ENCODE data around the gene ERFL. TPM values are rescaled to one million over a fixed set of nuclear protein-coding genes. Genes with fewer than 3 reads are reported as not detected.

ERFL gene
- total RNA-seq, 1 donor from 2014 or later: 0.49 TPM

- DNase-seq (ENCODE audit: extremely low spot score in 2 of 2): no peak
- intact Hi-C loops (cut with DNase I): no loop called here
Measured at GRCh38 chr19:41911889-41912731, 16.1 kb downstream of the ERFL start.

DNA sequence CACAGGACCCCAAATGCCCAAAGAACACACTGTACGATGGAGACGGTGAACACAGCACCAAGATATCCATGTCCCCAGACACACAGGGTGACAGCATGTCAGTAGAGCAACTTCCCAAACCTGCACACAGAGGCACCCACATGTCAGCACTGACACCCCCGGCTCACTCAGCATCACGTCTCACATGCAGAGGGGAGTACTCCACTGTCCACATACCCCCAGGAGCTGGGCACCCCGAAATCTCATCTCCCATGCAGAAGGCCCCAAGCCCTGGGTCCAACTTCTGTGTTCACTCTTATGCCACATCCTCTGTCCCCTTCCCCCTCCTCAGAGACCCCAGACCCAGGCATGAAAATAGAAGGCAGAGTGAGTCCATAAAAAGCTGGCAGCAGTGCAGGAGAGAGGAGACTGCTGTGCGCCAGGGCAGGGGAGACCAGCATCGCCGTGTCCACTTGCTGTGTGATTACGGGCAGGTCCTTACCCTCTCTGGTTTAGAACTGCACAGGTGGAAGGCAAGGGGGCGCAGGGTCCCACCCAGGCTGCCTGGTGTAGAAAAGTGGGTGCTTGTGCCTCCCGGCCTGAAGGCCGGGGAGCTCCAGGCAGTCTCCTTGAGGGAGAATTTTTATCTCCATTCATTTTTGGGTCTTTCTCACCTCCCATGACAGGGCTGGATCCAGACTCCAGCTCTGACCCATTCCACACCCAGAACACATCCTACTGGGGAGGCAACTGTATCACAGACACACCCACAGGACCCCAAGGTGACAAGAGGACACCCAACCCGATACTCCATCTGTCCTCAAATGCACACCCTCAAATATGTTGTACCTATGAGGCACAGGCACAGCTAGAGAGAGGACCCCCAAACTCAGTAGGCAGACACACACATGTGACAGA, 17.0 kb downstream of the ERFL start:
- Histone ChIP-seq H3K4me3 (no peak overlapping the region), H3K27me3 (peaks cover 7% of the 10 kb centered on the region), H3K9me3 (no peaks in the 10 kb centered on the region), H3K4me1 (peaks cover 14% of the 10 kb centered on the region), H3K36me3 (peaks cover 0 to 5% of the 10 kb centered on the region in 2 donors), H3K27ac (no peak overlapping the region)
- intact Hi-C loops (cut with DNase I): no loop called here
- DNase-seq (ENCODE audit: extremely low spot score in 2 of 2): no peak
- no peak for TF ChIP-seq POLR2A (IDR thresholded peaks at IDR 0.05)
- no peak for TF ChIP-seq POLR2AphosphoS5 (IDR thresholded peaks at IDR 0.05; ENCODE audit: insufficient read depth in 1 of 2, low read depth in 1 of 2)
- TF ChIP-seq, protein P1, sequence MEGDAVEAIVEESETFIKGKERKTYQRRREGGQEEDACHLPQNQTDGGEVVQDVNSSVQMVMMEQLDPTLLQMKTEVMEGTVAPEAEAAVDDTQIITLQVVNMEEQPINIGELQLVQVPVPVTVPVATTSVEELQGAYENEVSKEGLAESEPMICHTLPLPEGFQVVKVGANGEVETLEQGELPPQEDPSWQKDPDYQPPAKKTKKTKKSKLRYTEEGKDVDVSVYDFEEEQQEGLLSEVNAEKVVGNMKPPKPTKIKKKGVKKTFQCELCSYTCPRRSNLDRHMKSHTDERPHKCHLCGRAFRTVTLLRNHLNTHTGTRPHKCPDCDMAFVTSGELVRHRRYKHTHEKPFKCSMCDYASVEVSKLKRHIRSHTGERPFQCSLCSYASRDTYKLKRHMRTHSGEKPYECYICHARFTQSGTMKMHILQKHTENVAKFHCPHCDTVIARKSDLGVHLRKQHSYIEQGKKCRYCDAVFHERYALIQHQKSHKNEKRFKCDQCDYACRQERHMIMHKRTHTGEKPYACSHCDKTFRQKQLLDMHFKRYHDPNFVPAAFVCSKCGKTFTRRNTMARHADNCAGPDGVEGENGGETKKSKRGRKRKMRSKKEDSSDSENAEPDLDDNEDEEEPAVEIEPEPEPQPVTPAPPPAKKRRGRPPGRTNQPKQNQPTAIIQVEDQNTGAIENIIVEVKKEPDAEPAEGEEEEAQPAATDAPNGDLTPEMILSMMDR (IDR thresholded peaks at IDR 0.05): no peak

More at GRCh38 chr19:41911889-41912731, 16.1 kb downstream of the ERFL start:
- H3K4me1 ChIP-seq: peaks cover 14% of the 10 kb centered on the region
- no peaks in the 10 kb centered on the region for H3K9me3 ChIP-seq
- H3K36me3 ChIP-seq: no peaks in the 10 kb centered on the region
- no peak overlapping the region for H3K4me3 ChIP-seq
- no peak overlapping the region for H3K27ac ChIP-seq
- no peak for TF ChIP-seq POLR2A (IDR thresholded peaks at IDR 0.05)
- H3K27me3 ChIP-seq: peaks cover 7% of the 10 kb centered on the region

- Histone ChIP-seq H3K4me1 (peaks cover 14% of the 10 kb centered on the region), H3K36me3 (peaks cover 0 to 14% of the 10 kb centered on the region in 2 donors), H3K27ac (no peak overlapping the region), H3K9me3 (no peaks in the 10 kb centered on the region), H3K4me3 (no peak overlapping the region), H3K27me3 (no peaks in the 10 kb centered on the region)
- DNase-seq (ENCODE audit: extremely low spot score in 2 of 2): no peak
- intact Hi-C loops (cut with DNase I): no loop called here
- TF ChIP-seq, protein P1 (IDR thresholded peaks at IDR 0.05): no peak
- TF ChIP-seq POLR2A (IDR thresholded peaks at IDR 0.05) (no peak), POLR2AphosphoS5 (IDR thresholded peaks at IDR 0.05; ENCODE audit: insufficient read depth in 1 of 2, low read depth in 1 of 2) (no peak)
Measured at GRCh38 chr19:41910240-41910991, 17.8 kb downstream of the ERFL start.

- no peaks in the 10 kb centered on the region for H3K9me3 ChIP-seq
- peaks cover 10% of the 10 kb centered on the region for H3K4me1 ChIP-seq
- DNase-seq (ENCODE audit: extremely low spot score in 2 of 2): no peak
- intact Hi-C loops (cut with DNase I): no loop called here
- peaks cover 0 to 19% of the 10 kb centered on the region in 2 donors for H3K36me3 ChIP-seq
- TF ChIP-seq POLR2A (IDR thresholded peaks at IDR 0.05): no peak
- TF ChIP-seq POLR2AphosphoS5 (IDR thresholded peaks at IDR 0.05; ENCODE audit: insufficient read depth in 1 of 2, low read depth in 1 of 2): no peak
- TF ChIP-seq, protein P1 (IDR thresholded peaks at IDR 0.05): no peak
- no peaks in the 10 kb centered on the region for H3K27me3 ChIP-seq
- no peak overlapping the region for H3K4me3 ChIP-seq
- no peak overlapping the region for H3K27ac ChIP-seq
Measured at GRCh38 chr19:41909706-41910105, 18.5 kb downstream of the ERFL start.
